Thoracic aorta endothelial cell (primary cell): ENCODE measurements around the gene KDM4B. TPM values are rescaled to one million over a fixed set of nuclear protein-coding genes. Genes with fewer than 3 reads are reported as not detected.

ENCODE experiments used
- small RNA-seq: library from RNA; depleted of rRNA; stranded (forward); fragments of <200 nt; gene quantifications from one replicate; pipeline ENCODE3, GENCODE V24; 2012
- total RNA-seq: library from RNA; depleted of rRNA; stranded (reverse); fragments of >200 nt; gene quantifications from 2 replicates; pipeline ENCODE4 v1.2.3, GENCODE V29; 2012

The KDM4B gene
- total RNA-seq: 23.9 and 25.6 TPM in 2 replicates

GRCh38 chr19:4968462-4969291, at the start of gene KDM4B:
TSS of gene KDM4B (plus strand) at chr19:4969113. CDS start at chr19:5032891, 63,778 bp downstream.

Small RNAs within 50 kb of the gene (small RNA-seq; reads per million reads assigned to genes)
- gene MIR4747: not detected

Other genes with a start within 250 kb of the KDM4B start
- gene DPP9, start 245.3 kb upstream of the KDM4B start, total RNA-seq: 69.8 and 85.8 TPM in 2 replicates
- 14.6 and 15.1 TPM in 2 replicates for gene FEM1A, start 177.4 kb upstream of the KDM4B start, total RNA-seq
- 3.9 and 5.5 TPM in 2 replicates for gene TICAM1, start 137.4 kb upstream of the KDM4B start, total RNA-seq
- gene PLIN3, start 101.4 kb upstream of the KDM4B start, total RNA-seq: 78.6 and 98.9 TPM in 2 replicates
- not detected in 2 replicates for gene ARRDC5, start 66.2 kb upstream of the KDM4B start, total RNA-seq
- gene UHRF1, start 59.6 kb upstream of the KDM4B start, total RNA-seq: 47.7 and 57.4 TPM in 2 replicates